ENCODE measurements around the gene NTMT2.

Gene NTMT2

DNA sequence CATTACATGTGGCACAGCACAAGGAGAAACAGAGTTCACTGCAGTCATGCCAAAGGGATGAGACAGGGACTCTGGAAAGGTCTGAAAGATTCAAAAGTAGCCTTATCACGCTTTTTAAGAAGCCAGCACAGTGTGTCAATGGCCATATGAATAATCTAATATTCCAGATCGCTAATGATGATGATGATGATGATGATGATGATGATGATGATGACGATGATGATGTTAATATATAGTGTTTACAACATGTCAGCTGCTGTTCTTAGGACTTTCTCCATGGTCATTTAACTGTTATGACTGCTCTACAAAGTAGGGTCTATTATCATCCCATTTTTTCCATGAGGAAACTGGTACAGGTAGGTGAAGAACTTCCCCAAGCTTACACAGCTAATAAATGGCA is 64.4 kb downstream of the NTMT2 start:
- Mint-ChIP-seq H3K36me3 (ENCODE audit: low read depth) (no peaks in the 10 kb centered on the region), H3K4me3 (no peak overlapping the region), H3K9me3 (peaks cover 7% of the 10 kb centered on the region), H3K4me1 (ENCODE audit: low read depth) (peaks cover 5% of the 10 kb centered on the region), H3K27me3 (peaks cover 52% of the 10 kb centered on the region), H3K27ac (no peak overlapping the region)
- no peak for DNase-seq

DNA sequence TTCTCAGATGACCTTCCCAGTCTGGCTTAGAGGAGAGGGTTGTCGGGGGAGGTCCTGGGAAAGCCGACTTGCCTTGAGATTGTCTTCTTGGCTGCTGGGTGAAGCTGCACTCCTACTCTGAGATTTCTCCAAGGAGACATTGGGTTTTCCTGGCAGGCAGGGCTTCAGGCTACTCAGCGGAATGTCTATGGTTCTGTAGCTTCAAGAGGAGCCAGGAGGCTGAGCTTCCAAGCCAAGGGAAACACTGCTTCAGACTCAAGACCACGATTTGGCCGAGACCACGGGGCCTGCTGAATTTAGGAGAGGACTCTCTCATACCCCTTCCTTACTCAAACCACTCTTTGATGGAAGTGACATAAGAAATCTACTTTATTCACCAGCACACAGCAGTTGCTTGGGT is 67.8 kb downstream of the NTMT2 start:
- no peaks in the 10 kb centered on the region for H3K9me3 Mint-ChIP-seq
- H3K4me1 Mint-ChIP-seq (ENCODE audit: low read depth): peaks cover 5% of the 10 kb centered on the region
- DNase-seq: no peak
- H3K4me3 Mint-ChIP-seq: no peak overlapping the region
- no peak overlapping the region for H3K27ac Mint-ChIP-seq
- H3K27me3 Mint-ChIP-seq: peaks cover 53% of the 10 kb centered on the region
- no peaks in the 10 kb centered on the region for H3K36me3 Mint-ChIP-seq (ENCODE audit: low read depth)

DNA sequence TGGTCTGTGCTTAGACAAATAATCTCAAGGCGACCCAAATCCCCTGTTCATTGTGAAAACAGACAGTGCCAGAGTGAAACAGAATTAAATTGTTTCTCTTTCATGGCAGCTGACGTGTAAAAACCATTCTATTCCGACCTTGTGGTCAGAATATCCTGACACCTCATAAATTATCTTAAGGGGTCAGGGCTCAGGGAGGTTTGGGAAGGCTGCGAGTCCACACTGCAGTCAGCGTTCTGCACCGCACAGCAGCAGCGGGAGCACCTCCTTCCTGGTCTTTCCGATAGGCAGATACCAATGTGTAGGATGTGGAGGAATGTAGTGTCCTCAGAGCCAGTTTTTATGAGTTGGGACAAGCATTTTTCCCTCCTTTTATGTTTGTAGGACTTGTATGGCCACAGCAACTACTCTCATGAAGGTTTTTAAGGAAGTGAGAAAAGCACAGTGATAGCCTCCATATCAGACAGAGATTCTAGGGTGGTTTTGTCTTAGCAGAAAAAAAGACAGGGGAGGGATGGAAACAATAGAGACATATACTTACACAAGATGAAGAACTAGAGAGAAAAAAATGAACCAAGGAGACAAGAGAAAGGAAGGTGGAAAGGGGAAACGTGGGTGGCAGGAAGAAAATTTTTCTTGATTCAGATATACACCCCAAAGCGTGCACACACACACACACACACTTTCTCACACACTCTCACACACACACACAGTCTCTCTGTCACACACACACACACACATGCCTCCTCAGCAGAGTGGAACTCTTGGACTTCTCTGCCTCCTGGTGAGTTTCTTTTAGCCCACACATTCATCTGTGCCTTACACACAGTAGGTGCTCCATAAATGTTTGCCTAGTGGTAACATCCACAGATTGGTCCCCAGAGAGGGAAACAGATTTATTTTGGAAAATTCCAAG is 68.6 kb downstream of the NTMT2 start:
- DNase-seq: no peak
- Mint-ChIP-seq H3K9me3 (no peaks in the 10 kb centered on the region), H3K4me3 (no peak overlapping the region), H3K27me3 (peaks cover 53% of the 10 kb centered on the region), H3K27ac (no peak overlapping the region), H3K36me3 (ENCODE audit: low read depth) (no peaks in the 10 kb centered on the region), H3K4me1 (ENCODE audit: low read depth) (peaks cover 5% of the 10 kb centered on the region)

- Mint-ChIP-seq H3K9me3 (no peaks in the 10 kb centered on the region), H3K4me1 (ENCODE audit: low read depth) (peaks cover 5% of the 10 kb centered on the region), H3K36me3 (ENCODE audit: low read depth) (no peaks in the 10 kb centered on the region), H3K27me3 (peaks cover 51% of the 10 kb centered on the region), H3K4me3 (no peak overlapping the region), H3K27ac (no peak overlapping the region)
- DNase-seq: no peak
Observed at GRCh38 chr1:170215072-170215885, 69.5 kb downstream of the NTMT2 start.

- no peak overlapping the region for H3K4me3 Mint-ChIP-seq
- no peak for DNase-seq
- H3K36me3 Mint-ChIP-seq (ENCODE audit: low read depth): no peaks in the 10 kb centered on the region
- no peaks in the 10 kb centered on the region for H3K9me3 Mint-ChIP-seq
- no peak overlapping the region for H3K27ac Mint-ChIP-seq
- H3K4me1 Mint-ChIP-seq (ENCODE audit: low read depth): peaks cover 5% of the 10 kb centered on the region
- H3K27me3 Mint-ChIP-seq: peaks cover 34% of the 10 kb centered on the region
Observed at GRCh38 chr1:170217517-170218256, 71.9 kb downstream of the NTMT2 start.

DNA sequence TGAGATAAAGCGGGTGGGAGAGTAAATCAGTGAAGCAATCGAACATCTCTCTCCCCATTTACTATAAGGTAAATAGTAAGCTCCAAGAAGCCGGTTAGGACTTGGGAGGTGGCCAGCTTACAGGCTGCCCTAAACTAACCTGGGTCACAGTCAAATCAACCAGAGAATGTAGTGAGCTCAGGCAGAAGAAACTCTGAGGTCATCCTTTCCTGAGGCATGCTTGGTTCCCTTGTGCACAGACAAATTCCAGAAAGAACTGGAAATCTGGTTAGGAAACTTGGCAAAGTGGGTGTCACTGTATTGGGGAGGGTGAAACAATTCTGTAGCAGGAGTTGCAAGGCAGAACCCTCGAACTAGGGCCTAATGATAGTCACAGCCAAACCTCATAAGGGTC is 72.5 kb downstream of the NTMT2 start:
- Mint-ChIP-seq H3K4me3 (no peak overlapping the region), H3K27ac (no peak overlapping the region), H3K4me1 (ENCODE audit: low read depth) (peaks cover 5% of the 10 kb centered on the region), H3K27me3 (peaks cover 34% of the 10 kb centered on the region), H3K36me3 (ENCODE audit: low read depth) (no peaks in the 10 kb centered on the region), H3K9me3 (peaks cover under 1% of the 10 kb centered on the region)
- DNase-seq: no peak

All from activated T-cell treated with anti-CD3 and anti-CD28 coated beads, Interleukin-2, amount 50 U/mL, for 24 hours (primary cell).